T-helper 1 cell treated with Interleukin-12 subunit alpha and Interleukin-12 subunit beta and Interleukin-4 antibody, amounts not matched to agents 30 μg/mL and 1 μg/mL, for 36 hours (primary cell): Measurements from ENCODE around the gene PKD1L1.
"Not testable (repeated sequence)": the region's sequence is repeated elsewhere in the genome, so short reads cannot be mapped to it uniquely, and the experiment has no call there.

Experiments
- H3K27ac Mint-ChIP-seq: one replicate; pipeline ENCODE4 v1.8.0; 2021; ENCODE audit warnings: mild to moderate bottlenecking, mixed read lengths
- H3K27me3 Mint-ChIP-seq: one replicate; pipeline ENCODE4 v1.8.0; 2021; ENCODE audit warnings: low read depth, mixed read lengths
- H3K36me3 Mint-ChIP-seq: one replicate; pipeline ENCODE4 v1.8.0; 2021; ENCODE audit warnings: low read depth, mixed read lengths
- H3K4me1 Mint-ChIP-seq: one replicate; pipeline ENCODE4 v1.8.0; 2021; ENCODE audit warnings: low read depth, mixed read lengths
- H3K4me3 Mint-ChIP-seq: one replicate; pipeline ENCODE4 v1.8.0; 2021; ENCODE audit warnings: mild to moderate bottlenecking, moderate library complexity, mixed read lengths
- H3K9me3 Mint-ChIP-seq: one replicate; pipeline ENCODE4 v1.8.0; 2021; ENCODE audit warnings: mixed read lengths

Gene PKD1L1

DNA sequence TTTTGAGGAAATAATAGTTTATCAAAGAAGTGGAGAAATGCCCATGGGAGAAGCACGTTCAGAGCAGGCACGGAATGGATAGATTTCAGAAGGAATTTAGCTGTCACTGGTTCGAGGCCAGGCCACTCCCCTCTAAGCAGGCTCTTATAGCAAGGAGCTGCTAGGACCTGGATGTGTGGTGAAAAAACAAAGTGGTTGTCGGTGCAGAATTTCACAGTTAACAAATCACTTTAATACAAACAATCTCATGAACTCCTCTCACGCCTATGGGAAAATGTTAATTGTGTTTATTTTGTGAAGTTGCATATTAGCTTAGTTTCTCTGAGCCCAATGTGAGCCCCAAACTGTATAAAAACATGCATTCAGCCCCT lies 176.3 kb downstream of the PKD1L1 start:
- H3K27ac Mint-ChIP-seq: no peak overlapping the region
- no peak overlapping the region for H3K4me3 Mint-ChIP-seq
- no peaks in the 10 kb centered on the region for H3K27me3 Mint-ChIP-seq

DNA sequence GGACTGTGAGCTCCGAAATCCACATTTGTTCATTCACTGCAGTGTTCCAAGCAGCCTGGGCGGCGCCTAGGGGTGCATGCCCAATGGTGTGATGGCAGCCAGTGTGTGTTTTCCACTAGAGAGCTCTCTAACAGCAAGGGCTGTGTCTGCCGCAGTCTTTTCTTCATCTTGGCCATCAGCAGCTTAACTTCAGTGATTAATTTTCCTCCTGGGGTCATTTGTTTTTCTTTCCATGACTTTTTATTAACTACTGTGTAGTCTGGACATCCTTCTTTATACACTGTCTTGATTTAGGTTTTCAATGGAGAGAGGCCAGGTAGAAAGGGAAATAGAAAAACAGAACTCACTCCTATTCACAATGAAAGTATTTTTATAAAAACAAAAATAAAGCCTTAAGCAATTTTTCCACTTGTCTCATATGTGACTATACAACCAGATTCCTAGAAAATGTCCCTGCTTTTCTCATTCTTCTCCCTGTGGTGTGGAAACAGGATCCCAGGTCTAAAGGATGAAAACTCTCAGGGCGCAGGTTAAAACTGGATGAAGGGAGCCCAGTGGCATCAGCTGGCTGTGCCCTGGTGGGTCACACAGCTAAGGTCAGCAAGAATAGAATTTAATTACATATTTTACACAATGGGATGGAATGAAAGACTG lies 176.8 kb downstream of the PKD1L1 start:
- Mint-ChIP-seq H3K4me1 (no peaks in the 10 kb centered on the region), H3K27ac (no peak overlapping the region), H3K36me3 (no peaks in the 10 kb centered on the region), H3K9me3 (no peaks in the 10 kb centered on the region), H3K27me3 (no peaks in the 10 kb centered on the region), H3K4me3 (no peak overlapping the region)

More for the DNA sequence above, 176.3 kb downstream of the PKD1L1 start:
- Mint-ChIP-seq H3K36me3 (no peaks in the 10 kb centered on the region), H3K9me3 (no peaks in the 10 kb centered on the region), H3K4me1 (no peaks in the 10 kb centered on the region)

DNA sequence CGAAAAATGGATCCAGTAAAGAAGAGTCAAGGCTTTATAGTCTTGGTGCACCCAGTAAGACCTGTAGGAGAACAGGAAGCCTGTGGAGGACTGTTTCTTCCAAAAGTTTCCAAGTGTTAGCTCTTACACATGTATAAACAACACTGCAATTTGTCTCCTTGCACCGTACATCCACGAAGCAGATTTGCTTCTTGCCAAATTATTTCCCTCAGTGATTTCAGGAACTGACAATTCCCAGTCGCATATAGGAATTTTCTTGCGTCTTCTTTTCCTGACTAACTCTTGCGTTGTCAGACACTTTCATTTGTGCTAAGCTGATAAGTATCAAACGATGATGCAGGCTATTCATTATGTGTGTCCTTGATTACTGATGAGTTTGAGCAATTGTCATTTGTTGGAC lies 182.1 kb downstream of the PKD1L1 start:
- H3K4me1 Mint-ChIP-seq: no peaks in the 10 kb centered on the region
- H3K9me3 Mint-ChIP-seq: no peaks in the 10 kb centered on the region
- no peaks in the 10 kb centered on the region for H3K36me3 Mint-ChIP-seq
- H3K27me3 Mint-ChIP-seq: no peaks in the 10 kb centered on the region
- no peak overlapping the region for H3K4me3 Mint-ChIP-seq
- H3K27ac Mint-ChIP-seq: no peak overlapping the region

DNA sequence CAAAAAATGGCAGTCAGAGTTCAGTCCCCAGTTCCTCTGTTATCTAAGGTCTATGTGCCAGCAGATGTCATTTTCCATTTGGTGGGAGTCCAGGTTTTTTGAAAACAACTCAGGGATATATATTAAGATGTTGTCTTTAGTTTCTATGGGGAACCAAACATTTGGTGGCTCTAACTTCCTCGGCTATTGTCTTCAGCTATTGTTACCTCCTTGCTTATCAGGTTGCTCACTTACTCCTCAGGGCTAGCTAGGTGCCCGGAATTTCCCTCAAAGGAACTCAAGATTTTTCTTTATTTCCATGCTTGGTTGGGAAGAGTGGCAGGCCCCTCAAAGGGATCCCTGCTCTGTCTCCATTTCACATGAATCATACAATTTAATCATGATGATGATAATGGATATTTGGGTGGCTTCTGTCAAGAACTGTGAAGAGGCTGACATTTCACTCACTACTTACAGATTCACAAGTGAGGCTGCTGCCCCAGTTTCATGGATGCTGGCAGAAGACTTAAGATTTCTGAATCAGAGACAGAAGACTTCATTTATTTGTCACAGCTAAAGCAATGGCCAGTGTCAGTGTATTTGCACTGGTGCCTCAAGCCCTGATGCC lies 182.8 kb downstream of the PKD1L1 start:
- H3K9me3 Mint-ChIP-seq: no peaks in the 10 kb centered on the region
- H3K27ac Mint-ChIP-seq: no peak overlapping the region
- H3K4me3 Mint-ChIP-seq: no peak overlapping the region
- no peaks in the 10 kb centered on the region for H3K36me3 Mint-ChIP-seq
- no peaks in the 10 kb centered on the region for H3K27me3 Mint-ChIP-seq
- H3K4me1 Mint-ChIP-seq: no peaks in the 10 kb centered on the region

DNA sequence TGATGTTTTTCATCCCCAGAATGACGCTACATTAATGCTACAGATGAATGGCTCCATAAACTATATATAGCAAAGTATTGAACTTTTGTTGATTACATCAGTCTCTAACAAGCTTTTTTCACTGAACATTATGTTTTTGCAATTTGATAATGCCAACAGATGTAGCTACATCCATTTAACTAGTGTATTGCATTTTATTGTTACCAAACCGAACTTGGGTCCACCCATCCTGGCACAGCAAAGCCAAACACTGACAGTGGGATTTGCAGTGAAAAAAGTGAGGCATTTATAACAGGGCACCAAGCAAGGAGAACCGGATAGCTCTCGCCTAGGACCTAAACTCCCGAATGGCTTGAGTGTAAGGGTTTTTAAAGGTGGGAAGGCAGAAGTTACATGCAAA lies 183.5 kb downstream of the PKD1L1 start:
- Mint-ChIP-seq H3K4me1 (no peaks in the 10 kb centered on the region), H3K4me3 (no peak overlapping the region), H3K27me3 (no peaks in the 10 kb centered on the region), H3K9me3 (no peaks in the 10 kb centered on the region), H3K36me3 (no peaks in the 10 kb centered on the region), H3K27ac (no peak overlapping the region)

DNA sequence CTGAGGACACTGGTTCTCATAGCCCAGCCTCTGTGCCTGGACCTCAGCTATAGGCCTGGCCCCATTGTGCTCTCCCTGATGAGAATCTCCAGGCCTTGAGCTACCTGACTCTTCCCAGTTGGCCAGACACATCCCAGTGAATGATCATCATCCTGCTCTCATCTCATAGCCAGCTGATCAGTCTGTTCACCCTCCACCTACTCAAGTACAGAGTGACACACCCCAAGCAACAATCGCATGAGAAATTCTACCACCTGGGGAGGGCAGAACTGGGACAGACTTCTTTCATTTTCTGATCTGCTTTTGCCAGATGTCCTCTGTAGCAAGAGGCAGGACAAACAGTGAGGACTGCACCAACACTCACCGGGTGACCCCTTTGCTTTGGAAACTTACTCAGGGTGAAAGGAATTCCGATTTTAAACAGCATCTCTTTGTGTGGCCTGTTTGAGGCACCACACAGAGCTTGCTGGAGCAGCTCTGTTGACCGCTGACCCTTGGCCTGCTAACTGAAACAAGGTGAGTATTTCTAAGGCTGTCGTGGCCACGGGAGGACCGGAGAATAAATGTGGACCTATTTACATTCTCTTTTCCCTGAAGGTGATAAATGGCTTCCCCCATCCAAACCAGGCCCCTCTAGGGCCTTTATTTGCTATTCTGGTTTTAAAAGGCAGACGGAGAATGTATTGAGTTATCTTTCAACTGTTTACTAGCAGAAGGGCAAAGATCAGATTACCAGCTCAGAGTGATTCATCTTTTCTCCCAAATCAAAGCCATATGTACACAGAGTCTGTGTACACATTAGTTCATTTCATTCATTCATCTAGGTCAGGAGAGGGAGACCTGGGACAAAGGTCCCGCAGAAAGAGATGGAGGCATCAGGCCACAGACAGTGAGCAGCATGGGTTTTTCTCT lies 184.9 kb downstream of the PKD1L1 start:
- no peaks in the 10 kb centered on the region for H3K27me3 Mint-ChIP-seq
- no peaks in the 10 kb centered on the region for H3K36me3 Mint-ChIP-seq
- H3K4me3 Mint-ChIP-seq: no peak overlapping the region
- H3K4me1 Mint-ChIP-seq: no peaks in the 10 kb centered on the region
- no peaks in the 10 kb centered on the region for H3K9me3 Mint-ChIP-seq
- H3K27ac Mint-ChIP-seq: no peak overlapping the region

DNA sequence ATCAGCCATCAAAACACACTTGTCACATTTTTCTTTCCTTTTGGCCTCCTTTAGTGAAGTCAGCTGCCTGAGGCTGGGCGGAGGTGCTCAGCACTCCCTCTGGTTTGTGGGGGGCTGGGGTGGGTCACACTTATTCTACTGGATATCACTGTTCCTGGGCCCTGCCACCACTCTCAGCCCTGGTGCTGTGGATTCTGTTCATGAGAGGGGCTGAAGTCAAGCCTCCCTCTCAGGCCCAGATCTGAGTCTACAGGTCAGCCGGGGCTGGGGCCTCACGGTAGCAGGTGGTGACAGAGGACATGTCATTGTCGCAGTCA lies 185.6 kb downstream of the PKD1L1 start:
- Mint-ChIP-seq H3K4me1 (no peaks in the 10 kb centered on the region), H3K27ac (no peak overlapping the region), H3K36me3 (no peaks in the 10 kb centered on the region), H3K27me3 (no peaks in the 10 kb centered on the region), H3K4me3 (no peak overlapping the region), H3K9me3 (no peaks in the 10 kb centered on the region)

DNA sequence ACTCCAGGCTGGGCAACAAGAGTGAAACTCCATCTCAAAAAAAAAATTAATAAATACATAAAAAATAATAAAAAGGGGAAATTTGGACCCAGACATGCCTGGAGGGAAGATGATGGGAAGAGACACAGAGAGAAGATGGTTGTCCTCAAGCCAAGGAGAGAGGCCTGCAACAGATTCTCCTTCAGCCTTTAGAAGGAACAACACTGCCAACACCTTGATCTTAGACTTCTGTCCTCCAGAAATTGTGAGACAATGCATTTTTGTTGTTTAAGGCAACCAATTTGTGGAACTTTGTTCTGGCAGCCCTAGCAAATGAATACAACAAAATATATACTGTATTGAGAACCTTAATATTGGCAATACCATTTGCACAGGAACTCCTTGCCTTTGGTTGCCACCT lies 186.1 kb downstream of the PKD1L1 start:
- no peaks in the 10 kb centered on the region for H3K27me3 Mint-ChIP-seq
- no peaks in the 10 kb centered on the region for H3K4me1 Mint-ChIP-seq
- H3K27ac Mint-ChIP-seq: no peak overlapping the region
- H3K4me3 Mint-ChIP-seq: no peak overlapping the region
- no peaks in the 10 kb centered on the region for H3K9me3 Mint-ChIP-seq
- no peaks in the 10 kb centered on the region for H3K36me3 Mint-ChIP-seq

DNA sequence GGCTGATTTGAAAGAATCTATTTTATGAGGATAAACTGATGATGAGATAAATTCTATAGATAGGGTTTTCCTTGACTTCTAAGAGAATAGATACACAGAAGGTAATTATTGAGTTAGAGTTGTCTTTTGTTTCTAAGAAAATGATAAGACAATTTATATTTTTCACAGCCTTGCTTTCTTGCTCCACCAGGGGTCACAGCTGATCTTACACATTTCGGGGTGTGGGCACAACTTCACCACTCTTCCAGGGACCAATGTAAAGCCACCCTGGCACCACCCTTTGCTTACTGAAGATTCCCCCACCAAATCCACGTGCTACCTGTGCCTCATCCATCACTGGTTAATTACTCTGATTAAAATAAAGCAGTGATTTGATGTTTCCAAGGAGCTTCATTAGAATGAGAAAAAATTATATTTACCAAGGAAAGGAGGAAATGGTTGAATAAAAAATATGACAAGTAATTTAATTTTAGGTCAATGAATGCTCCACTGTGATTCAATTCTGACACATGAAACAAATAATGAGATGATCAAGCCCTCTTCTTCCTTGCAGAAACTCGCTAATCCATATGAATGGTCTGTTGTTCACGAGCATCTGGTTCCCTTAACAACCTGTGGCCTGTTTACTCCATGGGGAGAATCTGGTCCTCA lies 189.1 kb downstream of the PKD1L1 start:
- H3K36me3 Mint-ChIP-seq: no peaks in the 10 kb centered on the region
- no peak overlapping the region for H3K4me3 Mint-ChIP-seq
- no peak overlapping the region for H3K27ac Mint-ChIP-seq
- no peaks in the 10 kb centered on the region for H3K4me1 Mint-ChIP-seq
- H3K27me3 Mint-ChIP-seq: no peaks in the 10 kb centered on the region
- H3K9me3 Mint-ChIP-seq: no peaks in the 10 kb centered on the region

DNA sequence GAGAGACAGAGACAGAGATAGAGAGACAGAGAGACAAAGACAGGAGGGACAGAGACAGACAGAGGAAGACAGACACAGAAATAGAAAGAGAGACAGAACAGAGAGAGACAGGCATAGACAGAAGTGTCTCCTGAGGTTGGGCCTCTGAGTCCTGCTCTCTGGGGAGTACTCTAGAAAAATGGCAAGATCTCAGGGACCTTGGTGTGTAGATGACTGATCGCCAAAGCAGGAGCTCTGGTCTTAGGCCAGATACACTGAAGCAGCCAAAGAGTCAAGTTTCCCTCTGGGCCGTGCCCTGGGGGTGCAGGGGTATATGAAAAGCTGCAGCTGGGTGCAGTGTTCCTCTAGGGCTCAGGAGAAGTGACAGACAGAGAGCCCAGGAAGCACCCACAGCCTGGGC lies 189.7 kb downstream of the PKD1L1 start:
- no peaks in the 10 kb centered on the region for H3K27me3 Mint-ChIP-seq
- H3K4me3 Mint-ChIP-seq: no peak overlapping the region
- no peak overlapping the region for H3K27ac Mint-ChIP-seq
- H3K36me3 Mint-ChIP-seq: no peaks in the 10 kb centered on the region
- no peaks in the 10 kb centered on the region for H3K9me3 Mint-ChIP-seq
- H3K4me1 Mint-ChIP-seq: no peaks in the 10 kb centered on the region

DNA sequence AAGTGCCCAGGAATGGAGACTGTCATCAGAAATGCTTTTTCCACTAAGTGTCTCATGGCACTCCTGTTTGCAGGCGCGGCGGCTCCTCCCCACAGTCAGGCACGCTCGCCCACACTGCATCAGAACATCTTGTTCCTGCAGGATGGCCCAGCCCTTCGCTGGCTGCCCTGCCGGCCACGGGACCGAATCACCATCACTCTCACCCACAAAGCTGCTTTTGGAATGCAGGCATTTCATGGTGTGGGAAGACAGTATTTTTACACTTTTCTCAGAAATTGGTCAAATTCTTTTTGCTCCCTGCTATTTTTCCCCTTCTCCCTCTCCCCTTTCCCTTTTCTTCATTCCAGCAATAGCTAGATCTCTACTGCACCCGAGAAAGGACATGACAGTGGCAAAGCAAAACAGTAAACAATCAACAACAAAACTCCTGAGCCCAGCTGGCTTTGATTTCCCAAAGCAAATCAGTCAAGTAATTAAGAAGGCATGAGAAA lies 190.3 kb downstream of the PKD1L1 start:
- Mint-ChIP-seq H3K27me3 (no peaks in the 10 kb centered on the region), H3K4me3 (no peak overlapping the region), H3K4me1 (no peaks in the 10 kb centered on the region), H3K9me3 (no peaks in the 10 kb centered on the region), H3K36me3 (no peaks in the 10 kb centered on the region), H3K27ac (no peak overlapping the region)

DNA sequence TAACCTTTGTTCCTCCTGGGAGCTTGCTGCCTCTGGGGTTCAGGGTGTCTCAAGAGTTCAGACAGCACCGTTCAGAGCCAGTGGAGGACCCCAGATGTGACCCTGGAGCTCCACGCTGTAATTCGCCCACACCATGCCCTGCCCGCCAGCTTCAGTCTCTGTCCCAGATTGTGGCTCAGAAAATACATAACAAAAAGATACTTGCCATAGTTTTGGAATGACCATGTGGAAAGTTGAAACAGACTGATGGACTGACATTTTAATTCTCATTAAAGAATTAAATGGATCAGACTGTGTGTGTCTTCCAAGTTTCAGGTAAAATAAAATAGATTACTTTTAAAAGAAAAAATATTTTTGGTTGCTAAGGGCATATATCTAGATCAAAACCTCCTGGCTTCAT lies 191.6 kb downstream of the PKD1L1 start:
- Mint-ChIP-seq H3K36me3 (no peaks in the 10 kb centered on the region), H3K4me3 (no peak overlapping the region), H3K4me1 (no peaks in the 10 kb centered on the region), H3K27ac (no peak overlapping the region), H3K9me3 (no peaks in the 10 kb centered on the region), H3K27me3 (no peaks in the 10 kb centered on the region)

DNA sequence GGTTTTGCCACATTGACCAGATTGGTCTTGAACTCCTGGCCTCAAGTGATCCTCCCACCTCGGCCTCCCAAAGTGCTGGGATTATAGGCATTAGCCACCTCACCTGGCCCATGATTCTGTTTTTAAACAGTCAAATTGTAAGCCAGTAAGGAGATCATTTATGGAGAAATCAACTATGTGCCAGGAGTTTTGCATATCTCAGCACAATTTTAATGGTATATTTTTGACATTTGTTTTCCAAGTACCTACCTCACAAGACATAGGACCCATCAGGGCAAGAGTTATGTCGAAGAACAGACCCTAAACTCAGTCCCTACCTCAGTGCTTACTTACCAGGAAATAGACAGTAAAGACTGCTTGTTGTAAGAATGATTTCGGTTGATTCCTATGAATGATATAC lies 193.0 kb downstream of the PKD1L1 start:
- H3K36me3 Mint-ChIP-seq: no peaks in the 10 kb centered on the region
- H3K4me1 Mint-ChIP-seq: peaks cover 4% of the 10 kb centered on the region
- no peak overlapping the region for H3K27ac Mint-ChIP-seq
- H3K27me3 Mint-ChIP-seq: no peaks in the 10 kb centered on the region
- H3K9me3 Mint-ChIP-seq: no peaks in the 10 kb centered on the region
- H3K4me3 Mint-ChIP-seq: no peak overlapping the region

DNA sequence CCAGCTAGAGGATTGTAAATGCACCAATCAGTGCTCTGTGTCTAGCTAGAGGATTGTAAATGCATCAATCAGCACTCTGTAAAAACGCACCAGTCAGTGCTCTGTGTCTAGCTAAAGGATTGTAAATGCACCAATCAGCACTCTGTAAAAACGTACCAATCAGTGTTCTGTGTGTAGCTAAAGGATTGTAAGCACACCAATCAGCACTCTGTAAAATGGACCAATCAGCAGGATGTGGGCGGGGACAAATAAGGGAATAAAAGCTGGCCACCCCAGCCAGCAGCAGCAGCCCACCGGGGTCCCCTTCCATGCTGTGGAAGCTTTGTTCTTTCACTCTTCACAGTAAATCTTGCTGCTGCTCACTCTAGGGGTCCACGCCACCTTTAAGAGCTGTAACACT lies 196.5 kb downstream of the PKD1L1 start:
- not testable (repeated sequence) for H3K4me1 Mint-ChIP-seq, H3K27ac Mint-ChIP-seq, H3K36me3 Mint-ChIP-seq, H3K9me3 Mint-ChIP-seq, H3K4me3 Mint-ChIP-seq, H3K27me3 Mint-ChIP-seq

DNA sequence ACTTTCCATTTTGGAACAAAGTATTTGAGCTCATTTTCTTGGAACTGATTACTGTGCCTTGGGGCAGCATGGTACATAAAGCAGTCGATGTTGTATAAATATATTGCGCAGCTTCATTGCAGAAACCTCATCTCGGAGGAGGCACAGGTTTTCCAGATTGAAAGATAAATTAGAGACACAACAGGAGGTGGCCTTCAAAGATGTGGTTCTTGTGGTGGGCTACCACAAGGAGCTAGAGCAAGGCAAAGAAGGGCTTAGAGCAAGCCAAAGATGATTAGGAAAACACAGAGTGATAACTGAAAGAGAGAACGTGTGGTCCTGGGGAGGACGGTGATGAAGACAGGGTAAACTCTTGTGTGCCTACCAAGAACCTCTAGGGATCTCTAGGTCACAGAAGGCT lies 197.2 kb downstream of the PKD1L1 start:
- no peaks in the 10 kb centered on the region for H3K36me3 Mint-ChIP-seq
- H3K27me3 Mint-ChIP-seq: no peaks in the 10 kb centered on the region
- H3K4me3 Mint-ChIP-seq: no peak overlapping the region
- H3K27ac Mint-ChIP-seq: no peak overlapping the region
- peaks cover 4% of the 10 kb centered on the region for H3K4me1 Mint-ChIP-seq
- no peaks in the 10 kb centered on the region for H3K9me3 Mint-ChIP-seq
